Upper lobe of left lung (tissue), 4 donors: Measurements from ENCODE around the gene MAN1C1.

ENCODE experiments used
- EP300 ChIP-seq, 4 donors: sonication (generic); formaldehyde crosslinking; IDR thresholded peaks; one replicate each; pipeline ENCODE4 v1.5.1; 2017; ENCODE audit warnings: antibody characterized with exemption in 4 of 4, control low read depth in 2 of 4
- POLR2A ChIP-seq, 4 donors: fragments of 450-650 bp; IDR thresholded peaks; one replicate each; pipeline ENCODE4 v1.5.1; 2016 to 2017; ENCODE audit warnings: antibody characterized with exemption in 4 of 4, mild to moderate bottlenecking in 2 of 4
- POLR2AphosphoS5 ChIP-seq, 2 donors: sonication (generic); formaldehyde crosslinking; IDR thresholded peaks; one replicate each; pipeline ENCODE4 v1.5.1; 2017; ENCODE audit warnings: antibody characterized with exemption in 2 of 2
- TF ChIP-seq, protein P1 (sequence below), 6 experiments: fragments of 450-650 bp in 4 of 6; fragments of 200-600 bp in 2 of 6; sonication (generic) in 2 of 6; IDR thresholded peaks; one replicate each; pipeline ENCODE4 v1.5.1; 2016 to 2019; ENCODE audit warnings: antibody characterized with exemption in 6 of 6

DNA sequence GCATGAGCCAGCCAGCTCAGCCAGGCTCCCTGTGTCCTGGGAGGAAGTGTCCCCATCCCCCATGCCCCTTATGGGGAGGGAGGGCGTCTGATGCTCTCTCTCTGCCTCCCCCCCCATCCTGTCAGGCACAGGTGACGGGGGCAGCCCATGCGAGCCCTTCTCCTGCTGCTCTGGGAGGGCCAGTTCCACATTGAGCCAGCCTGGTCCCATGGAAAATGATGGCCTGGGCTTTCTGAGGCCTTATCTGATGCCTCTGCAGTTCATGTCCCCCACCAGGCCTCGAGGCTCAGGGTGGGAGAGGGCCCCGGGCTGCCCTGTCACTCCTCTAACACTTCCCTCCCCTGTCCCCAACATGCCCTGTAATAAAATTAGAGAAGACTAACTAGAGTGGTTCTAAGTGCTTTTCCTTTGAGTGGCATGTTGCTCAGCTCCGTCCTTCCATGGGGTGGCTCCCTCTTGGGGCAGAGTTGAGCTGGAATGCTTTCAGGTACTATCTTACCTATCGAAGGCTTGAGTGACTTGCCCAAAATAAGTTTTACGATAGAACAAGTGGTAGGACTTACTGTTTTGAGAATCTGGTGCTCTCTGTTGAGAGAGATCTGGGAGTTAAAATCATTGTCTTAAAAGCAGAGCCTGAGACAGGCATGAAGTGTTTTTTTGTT, 201.4 kb downstream of the MAN1C1 start:
- no peak for TF ChIP-seq POLR2AphosphoS5 (IDR thresholded peaks at IDR 0.05)
- no peak for TF ChIP-seq POLR2A (IDR thresholded peaks at IDR 0.05)
- TF ChIP-seq, protein P1, sequence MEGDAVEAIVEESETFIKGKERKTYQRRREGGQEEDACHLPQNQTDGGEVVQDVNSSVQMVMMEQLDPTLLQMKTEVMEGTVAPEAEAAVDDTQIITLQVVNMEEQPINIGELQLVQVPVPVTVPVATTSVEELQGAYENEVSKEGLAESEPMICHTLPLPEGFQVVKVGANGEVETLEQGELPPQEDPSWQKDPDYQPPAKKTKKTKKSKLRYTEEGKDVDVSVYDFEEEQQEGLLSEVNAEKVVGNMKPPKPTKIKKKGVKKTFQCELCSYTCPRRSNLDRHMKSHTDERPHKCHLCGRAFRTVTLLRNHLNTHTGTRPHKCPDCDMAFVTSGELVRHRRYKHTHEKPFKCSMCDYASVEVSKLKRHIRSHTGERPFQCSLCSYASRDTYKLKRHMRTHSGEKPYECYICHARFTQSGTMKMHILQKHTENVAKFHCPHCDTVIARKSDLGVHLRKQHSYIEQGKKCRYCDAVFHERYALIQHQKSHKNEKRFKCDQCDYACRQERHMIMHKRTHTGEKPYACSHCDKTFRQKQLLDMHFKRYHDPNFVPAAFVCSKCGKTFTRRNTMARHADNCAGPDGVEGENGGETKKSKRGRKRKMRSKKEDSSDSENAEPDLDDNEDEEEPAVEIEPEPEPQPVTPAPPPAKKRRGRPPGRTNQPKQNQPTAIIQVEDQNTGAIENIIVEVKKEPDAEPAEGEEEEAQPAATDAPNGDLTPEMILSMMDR (IDR thresholded peaks at IDR 0.05) = peak in 1 of 6 experiments; percentile 18
- no peak for TF ChIP-seq EP300 (IDR thresholded peaks at IDR 0.05)
